ENCODE data around the gene SLC25A41. TPM values are rescaled to one million over a fixed set of nuclear protein-coding genes. Genes with fewer than 3 reads are reported as not detected.

Gene SLC25A41
- total RNA-seq, 1 experiment from 2014 or later, result not detected

DNA sequence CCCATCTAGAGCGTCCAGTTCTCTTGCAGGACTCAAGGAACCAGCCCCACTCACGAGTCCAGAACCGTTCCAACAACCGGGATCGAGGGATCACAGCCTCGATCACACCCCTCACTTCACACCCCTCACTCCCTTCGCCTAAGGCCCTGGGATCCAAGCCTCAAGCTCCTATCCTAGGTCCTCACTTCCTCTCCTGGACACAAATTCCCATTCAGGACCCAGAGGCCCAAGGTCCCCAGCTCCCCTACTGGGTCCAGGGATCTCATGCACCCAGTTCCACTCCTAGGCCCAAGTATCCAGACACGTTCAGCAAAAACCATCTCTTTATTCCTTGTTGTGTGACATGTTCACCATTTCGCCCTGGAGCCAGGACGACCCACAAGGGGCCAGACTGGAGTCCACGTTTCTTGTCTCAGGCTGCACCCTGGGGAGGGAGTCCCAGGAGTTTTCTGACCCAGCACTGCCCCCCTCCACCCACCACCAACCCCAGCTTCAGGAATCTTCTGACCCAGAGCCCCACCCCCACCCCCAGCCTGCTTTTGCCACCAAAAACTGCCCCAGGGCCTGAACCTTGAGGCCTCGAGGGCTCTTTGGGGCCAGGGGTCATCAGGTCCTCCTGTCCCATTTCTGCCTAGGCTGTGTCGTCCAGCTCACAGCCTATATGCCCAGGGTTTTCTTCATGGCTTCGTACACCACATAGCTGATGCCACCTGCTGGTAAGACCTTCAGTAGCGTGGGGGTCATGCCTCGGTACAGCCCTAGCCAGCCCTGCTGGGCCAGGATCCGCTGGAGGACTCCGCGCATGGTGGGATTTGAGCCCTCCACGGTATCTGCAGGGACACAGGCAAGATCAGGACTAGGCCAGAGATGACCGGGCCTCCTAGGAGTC lies 7.6 kb downstream of the SLC25A41 start:
- H3K27ac Mint-ChIP-seq (ENCODE audit: low read depth, unreplicated experiment), result peak overlapping the region; percentile 98
- peak overlapping the region; percentile 87 for H3K4me3 Mint-ChIP-seq (ENCODE audit: unreplicated experiment)
- no peaks in the 10 kb centered on the region for H3K27me3 Mint-ChIP-seq (ENCODE audit: insufficient read depth, unreplicated experiment)
- TF ChIP-seq CTCF (IDR thresholded peaks at IDR 0.05; ENCODE audit: unreplicated experiment), result no peak
- intact Hi-C loops (cut with micrococcal nuclease), result no loop called here
- DNase-seq (ENCODE audit: unreplicated experiment), result peak; percentile 30
- POLR2A ChIA-PET, result interaction anchor here (0.6 to 2.7 kb wide), 10 partner anchors 8 to 706 kb away, joined by 3 to 9 read pairs (median 4); partner anchors contain the start of genes CATSPERD, CLPP, LONP1 and SLC25A23
- BruUV-seq (replicated peaks), result TSS peak; percentile 90
- H3K36me3 Mint-ChIP-seq (ENCODE audit: insufficient read depth, unreplicated experiment), result peaks cover 21% of the 10 kb centered on the region
- H3K4me1 Mint-ChIP-seq (ENCODE audit: insufficient read depth, unreplicated experiment), result peaks cover 20% of the 10 kb centered on the region
- H3K9me3 Mint-ChIP-seq (ENCODE audit: unreplicated experiment), result no peaks in the 10 kb centered on the region
- CTCF ChIA-PET, result interaction anchor here (0.6 kb wide), 1 partner anchor 18 kb away, joined by 3 read pairs; no protein-coding TSS in a partner anchor

DNA sequence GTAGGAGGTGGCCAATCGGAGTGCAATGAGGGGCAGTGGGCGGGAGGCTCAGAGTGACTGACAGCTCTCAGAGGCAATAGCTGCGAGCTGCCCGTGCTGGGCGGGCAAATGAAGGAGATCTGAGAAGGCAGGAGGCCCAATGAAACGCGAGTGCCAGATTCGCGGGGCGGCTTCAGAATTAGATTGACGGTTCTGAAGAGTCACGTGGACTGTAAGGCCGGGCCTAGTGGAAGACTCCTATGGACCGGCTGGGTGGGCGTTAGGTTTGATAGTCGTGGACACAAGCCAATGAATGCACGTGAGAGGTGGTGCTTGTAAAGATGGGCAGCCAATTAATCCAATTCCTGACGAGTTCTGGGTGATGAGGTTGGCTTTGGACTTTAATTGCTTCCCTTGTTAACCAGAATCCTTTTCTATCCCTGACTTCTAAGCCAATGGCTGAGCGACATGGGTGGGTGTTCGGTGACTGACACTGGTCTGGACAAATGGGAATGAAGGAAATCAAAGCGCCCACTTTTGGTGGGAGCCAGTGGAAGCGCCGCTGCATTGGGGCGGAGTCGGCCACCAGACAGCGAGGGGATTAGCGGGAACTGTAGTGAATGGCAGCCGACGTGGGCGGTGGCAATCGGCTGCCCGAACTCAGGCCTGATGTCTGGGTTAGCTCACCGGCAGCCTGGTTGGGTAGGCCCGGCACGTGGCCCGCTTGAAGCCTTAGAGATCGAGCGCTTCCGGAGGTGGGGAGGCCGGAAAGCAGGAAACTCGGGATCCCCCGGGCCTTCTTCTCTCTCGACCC lies 8.4 kb downstream of the SLC25A41 start:
- ChIA-PET POLR2A (interaction anchor here (0.6 to 2.7 kb wide), 20 partner anchors 9 to 1200 kb away, joined by 3 to 9 read pairs (median 4); partner anchors contain the start of genes ALKBH7, CATSPERD, CLPP and GTF2F1), CTCF (interaction anchor here (0.5 to 1.7 kb wide), 3 partner anchors 29 to 295 kb away, joined by 3 to 5 read pairs (median 3); partner anchors contain the start of gene C3)
- intact Hi-C loops (cut with micrococcal nuclease), result no loop called here
- Mint-ChIP-seq H3K9me3 (ENCODE audit: unreplicated experiment) (no peaks in the 10 kb centered on the region), H3K27me3 (ENCODE audit: insufficient read depth, unreplicated experiment) (no peaks in the 10 kb centered on the region), H3K27ac (ENCODE audit: low read depth, unreplicated experiment) (peak overlapping the region; percentile 98), H3K4me3 (ENCODE audit: unreplicated experiment) (peak overlapping the region; percentile 87), H3K4me1 (ENCODE audit: insufficient read depth, unreplicated experiment) (peaks cover 20% of the 10 kb centered on the region), H3K36me3 (ENCODE audit: insufficient read depth, unreplicated experiment) (peaks cover 29% of the 10 kb centered on the region)
- peak; percentile 100 for DNase-seq (ENCODE audit: unreplicated experiment)
- no peak for TF ChIP-seq CTCF (IDR thresholded peaks at IDR 0.05; ENCODE audit: unreplicated experiment)
- BruUV-seq (replicated peaks), result no TSS peak

DNA sequence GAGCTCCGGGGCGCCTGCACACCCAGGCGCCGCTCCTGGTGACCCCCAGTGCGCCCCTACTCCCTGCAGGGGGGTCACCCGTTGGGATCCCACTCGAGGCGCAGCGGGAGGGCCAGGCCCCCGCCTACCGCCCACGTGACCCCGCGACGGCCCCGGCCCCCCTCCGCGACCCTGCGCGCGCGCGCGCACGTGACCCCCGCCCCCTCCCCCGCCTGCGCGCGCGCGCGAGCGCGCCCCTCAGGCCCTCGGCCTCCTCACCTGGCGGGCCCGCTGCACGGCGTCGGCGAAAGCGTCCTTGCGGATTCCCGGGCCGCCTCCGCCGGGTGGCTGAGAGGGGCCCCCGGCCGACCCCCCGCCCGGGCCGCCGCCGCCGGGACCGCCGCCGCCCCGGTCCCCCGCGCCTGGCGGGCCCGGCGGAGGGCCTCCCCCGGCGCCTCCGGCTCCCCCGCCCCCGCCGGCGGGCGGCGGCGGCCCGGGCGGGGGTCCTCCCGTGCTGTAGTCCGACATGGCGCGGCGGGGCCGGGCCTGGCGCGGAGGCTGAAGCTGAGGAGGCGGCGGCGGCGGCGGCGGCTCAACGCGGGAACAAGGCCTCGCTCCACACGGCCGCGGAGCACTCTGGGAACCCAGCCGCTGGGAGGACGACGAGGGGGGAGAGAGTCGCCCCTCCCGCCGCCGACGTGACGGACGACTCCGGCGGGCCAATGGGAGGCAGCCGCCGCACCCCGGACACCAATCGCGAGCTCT lies 9.2 kb downstream of the SLC25A41 start, which contains the start of gene KHSRP:
Gene KHSRP (minus strand): TSS at position 617 of the 744 bp plus-strand sequence. CDS start 110 bp downstream, at position 507.
- Mint-ChIP-seq H3K9me3 (ENCODE audit: unreplicated experiment) (no peaks in the 10 kb centered on the region), H3K27me3 (ENCODE audit: insufficient read depth, unreplicated experiment) (no peaks in the 10 kb centered on the region), H3K36me3 (ENCODE audit: insufficient read depth, unreplicated experiment) (peaks cover 37% of the 10 kb centered on the region), H3K4me3 (ENCODE audit: unreplicated experiment) (peak within 1 kb of the TSS; percentile 87), H3K27ac (ENCODE audit: low read depth, unreplicated experiment) (peak within 1 kb of the TSS; percentile 98), H3K4me1 (ENCODE audit: insufficient read depth, unreplicated experiment) (peaks cover 20% of the 10 kb centered on the region)
- TF ChIP-seq CTCF (IDR thresholded peaks at IDR 0.05; ENCODE audit: unreplicated experiment), result no peak
- CTCF ChIA-PET, result interaction anchor here (0.5 to 1.7 kb wide), 4 partner anchors 29 to 456 kb away, joined by 3 to 5 read pairs (median 3); partner anchors contain the start of gene C3
- POLR2A ChIA-PET, result interaction anchor here (0.6 to 2.7 kb wide), 20 partner anchors 10 to 1200 kb away, joined by 3 to 9 read pairs (median 3); partner anchors contain the start of genes ALKBH7, CLPP, GTF2F1 and PSPN
- intact Hi-C loops (cut with micrococcal nuclease), result no loop called here
- peak; percentile 4 for DNase-seq (ENCODE audit: unreplicated experiment)
- BruUV-seq (replicated peaks), result no TSS peak

Measured in MCF 10A (cell line).